Kidney (tissue), 22 donors: ENCODE results near the gene SMAD4. TPM values are rescaled to one million over a fixed set of nuclear protein-coding genes. Genes with fewer than 3 reads are reported as not detected.

ENCODE experiments used
- DNase-seq, 5 donors: peaks; one replicate each; pipeline ENCODE4 v3.0.0-alpha.2; 2013 to 2020
- FAIRE-seq: peaks from 2 replicates; lab custom pipeline; 2012; peaks lifted over from hg19 to GRCh38; lab: Jason Lieb, UNC
- H3K27ac ChIP-seq, 2 donors: one replicate each; pipeline ENCODE4 v1.7.0; 2013; ENCODE audit warnings: low read depth in 2 of 2, low read length in 2 of 2, inconsistent platforms in 1 of 2
- H3K27me3 ChIP-seq: one replicate; pipeline ENCODE4 v1.7.1; 2013; ENCODE audit warnings: low read length, inconsistent platforms; ENCODE audit not compliant: control insufficient read depth, insufficient read depth
- H3K36me3 ChIP-seq, 3 donors: one replicate each; pipeline versions ENCODE4 v1.7.0 to v1.7.1; 2013; ENCODE audit warnings: low read length in 3 of 3, control low read depth in 1 of 3, inconsistent platforms in 1 of 3; ENCODE audit not compliant: insufficient read depth in 3 of 3, control insufficient read depth in 2 of 3
- H3K4me1 ChIP-seq, 3 donors: one replicate each; pipeline versions ENCODE4 v1.7.0 to v1.7.1; 2013; ENCODE audit warnings: low read length in 3 of 3, inconsistent platforms in 1 of 3, low read depth in 1 of 3; ENCODE audit not compliant: control insufficient read depth in 2 of 3, insufficient read depth in 2 of 3
- H3K4me3 ChIP-seq, 3 donors: one replicate each; pipeline versions ENCODE4 v1.7.0 to v1.8.1; 2013; ENCODE audit warnings: low read length in 3 of 3, control low read depth in 1 of 3, inconsistent platforms in 1 of 3
- H3K9ac ChIP-seq, 3 donors: one replicate each; pipeline versions ENCODE4 v1.7.0 to v1.7.1; 2013; ENCODE audit warnings: low read length in 3 of 3, control low read depth in 1 of 3, inconsistent platforms in 1 of 3
- H3K9me3 ChIP-seq, 3 donors: one replicate each; pipeline versions ENCODE4 v1.7.0 to v1.7.1; 2013; ENCODE audit warnings: low read length in 3 of 3, control low read depth in 1 of 3, inconsistent platforms in 1 of 3; ENCODE audit not compliant: control insufficient read depth in 2 of 3, insufficient read depth in 1 of 3
- CTCF ChIP-seq: IDR thresholded peaks from 3 replicates; pipeline ENCODE4 v1.5.1; 2012; ENCODE audit warnings: mild to moderate bottlenecking, moderate library complexity, borderline replicate concordance; ENCODE audit not compliant: insufficient read depth; ENCODE audit errors: extremely low read depth
- intact Hi-C: fragments of 100-400 bp; cut with DNase I; formaldehyde crosslinking; loops from one replicate; pipeline ENCODE4 v1.11.1; 2022
- long read RNA-seq, 10 donors: library from polyadenylated mRNA in 1 of 10; unstranded in 1 of 10; transcript quantifications; one replicate each; pipeline ENCODE4 v2.0.0 and lab custom pipeline, GENCODE V29; 2021 to 2026
- polyA plus RNA-seq: library from polyadenylated mRNA; stranded (reverse); fragments of 350-450 nt; fragmentation: Illumina TruSeq; extraction: RNeasy Lipid Tissue Mini Kit (QIAGEN cat#74804); gene quantifications from one replicate; pipeline ENCODE4 v1.2.3, GENCODE V29; 2014; ENCODE audit warnings: low read depth, low replicate concordance; ENCODE audit not compliant: insufficient read depth
- total RNA-seq: library from RNA; stranded (reverse); fragmentation: NEBNext Ultra II Directional; extraction: Animal tissue kit (Norgen Biotek cat#: 25700); gene quantifications from one replicate; pipeline ENCODE4 v1.2.1, GENCODE V29; 2021
- donor health status: control.
- donor health status: control.
- donor health status: control.
- donor health status: control.
- donor health status: control.
- donor health status: DM: yes; HTN: yes; CAD: no.
- donor health status: Normal renal cell carcinoma (clear cell type).

The SMAD4 gene
- 126 TPM for total RNA-seq
- 22.2 TPM for polyA plus RNA-seq
- long read RNA-seq, donor 1, full-length matches to known transcripts: 13 of 38 reads
- long read RNA-seq, donor 1, partial matches to known transcripts: 25 of 38 reads
- long read RNA-seq, donor 1, other reads (novel, unspliced or antisense): 0 of 38 reads
- long read RNA-seq, donor 2, full-length matches to known transcripts: 6 of 21 reads
- long read RNA-seq, donor 2, partial matches to known transcripts: 15 of 21 reads
- long read RNA-seq, donor 2, other reads (novel, unspliced or antisense): 0 of 21 reads
- long read RNA-seq, donor 3, full-length matches to known transcripts: 16 of 23 reads
- long read RNA-seq, donor 3, partial matches to known transcripts: 7 of 23 reads
- long read RNA-seq, donor 3, other reads (novel, unspliced or antisense): 0 of 23 reads
- long read RNA-seq, donor 4, full-length matches to known transcripts: 13 of 34 reads
- long read RNA-seq, donor 4, partial matches to known transcripts: 21 of 34 reads
- long read RNA-seq, donor 4, other reads (novel, unspliced or antisense): 0 of 34 reads
- long read RNA-seq, donor 5, full-length matches to known transcripts: 1 of 1 reads
- long read RNA-seq, donor 5, partial matches to known transcripts: 0 of 1 reads
- long read RNA-seq, donor 5, other reads (novel, unspliced or antisense): 0 of 1 reads
- long read RNA-seq, donor 6, full-length matches to known transcripts: 2 of 94 reads
- long read RNA-seq, donor 6, partial matches to known transcripts: 92 of 94 reads
- long read RNA-seq, donor 6, other reads (novel, unspliced or antisense): 0 of 94 reads
- long read RNA-seq, donor 7, full-length matches to known transcripts: 46 of 72 reads
- long read RNA-seq, donor 7, partial matches to known transcripts: 12 of 72 reads
- long read RNA-seq, donor 7, other reads (novel, unspliced or antisense): 14 of 72 reads
- long read RNA-seq, donor 8, full-length matches to known transcripts: 4 of 33 reads
- long read RNA-seq, donor 8, partial matches to known transcripts: 29 of 33 reads
- long read RNA-seq, donor 8, other reads (novel, unspliced or antisense): 0 of 33 reads
- long read RNA-seq, donor 9, full-length matches to known transcripts: 3 of 16 reads
- long read RNA-seq, donor 9, partial matches to known transcripts: 13 of 16 reads
- long read RNA-seq, donor 9, other reads (novel, unspliced or antisense): 0 of 16 reads
- long read RNA-seq, donor 10, full-length matches to known transcripts: 2 of 10 reads
- long read RNA-seq, donor 10, partial matches to known transcripts: 8 of 10 reads
- long read RNA-seq, donor 10, other reads (novel, unspliced or antisense): 0 of 10 reads

- no peaks in the 10 kb centered on the region for H3K27me3 ChIP-seq
- DNase-seq (peak; percentile 98 to 99 (median 99)), FAIRE-seq (no peak)
- H3K9me3 ChIP-seq: no peaks in the 10 kb centered on the region
- TF ChIP-seq CTCF: no peak
- intact Hi-C loops: no loop called here
- peak within 1 kb of the TSS; percentile 80 to 97 (median 87) for H3K4me3 ChIP-seq
- no peaks in the 10 kb centered on the region for H3K36me3 ChIP-seq
- peaks cover 2 to 10% (median 8%) of the 10 kb centered on the region in 3 donors for H3K4me1 ChIP-seq
- peak within 1 kb of the TSS; percentile 68 to 96 (median 95) for H3K9ac ChIP-seq
- H3K27ac ChIP-seq: peak within 1 kb of the TSS; percentile 94 to 97
Observed at GRCh38 chr18:51029694-51030536, at the start of gene SMAD4. Gene SMAD4 (plus strand): TSS chr18:51030213. CDS start chr18:51047047, 16,834 bp downstream.

DNA sequence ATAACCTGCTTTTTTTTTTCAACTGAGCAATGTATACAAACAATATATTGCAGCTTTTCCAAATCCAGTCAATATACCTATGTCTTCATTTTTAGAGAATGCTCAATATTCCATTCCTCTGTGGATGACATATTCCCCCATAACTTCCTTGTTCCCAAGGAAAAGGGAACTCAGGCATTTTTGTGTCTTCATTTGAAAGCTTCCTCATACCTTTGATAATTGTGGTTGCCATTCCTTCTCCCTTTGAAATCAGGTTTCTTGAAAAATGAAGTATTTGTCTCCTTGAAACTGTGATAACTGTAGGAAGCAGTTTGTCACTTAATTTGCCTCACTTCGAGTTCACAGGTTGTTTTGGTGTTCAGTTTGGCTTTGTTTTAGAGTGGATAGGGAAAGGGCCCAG lies 48.6 kb upstream of the SMAD4 start:
- Histone ChIP-seq H3K4me1 (peaks cover 0 to 2% (median 0%) of the 10 kb centered on the region in 3 donors), H3K27me3 (no peaks in the 10 kb centered on the region), H3K36me3 (peaks cover 7 to 44% (median 11%) of the 10 kb centered on the region in 3 donors), H3K27ac (no peak overlapping the region), H3K4me3 (no peak overlapping the region), H3K9me3 (no peaks in the 10 kb centered on the region), H3K9ac (no peak overlapping the region)
- intact Hi-C loops: no loop called here
- no peak for TF ChIP-seq CTCF
- FAIRE-seq (no peak), DNase-seq (no peak)
